ENCODE data around the gene LRP8. TPM values are rescaled to one million over a fixed set of nuclear protein-coding genes. Genes with fewer than 3 reads are reported as not detected.

Gene LRP8
- total and polyA plus RNA-seq, 2 donors (not counting 3 experiments of a cell fraction or from before 2014, with no cell fraction given), result 40.9 to 62.2 TPM

GRCh38 chr1:53265581-53265980, 62.3 kb downstream of the LRP8 start:
- FAIRE-seq, result no peak
- BruUV-seq (replicated peaks), result no TSS peak
- POLR2A ChIA-PET, result no interaction called here

More at GRCh38 chr1:53265581-53265980, 62.3 kb downstream of the LRP8 start:
- H3K9me3 ChIP-seq (replicated peaks; ENCODE audit: control insufficient read depth, insufficient read depth, low read length), result no peaks in the 10 kb centered on the region
- no peaks in the 10 kb centered on the region for H3K27me3 ChIP-seq (ENCODE audit: control insufficient read depth in 2 of 2, insufficient read depth in 2 of 2, low read length in 2 of 2)
- H3K9me1 ChIP-seq (replicated peaks; ENCODE audit: control insufficient read depth, extremely low read depth, insufficient read depth, low read length), result no peaks in the 10 kb centered on the region
- dilution Hi-C loops (cut with MboI; ENCODE audit: extremely low pct_ligation_motif_present, low sequenced_read_pairs) (no loop called here), intact Hi-C loops (cut with micrococcal nuclease) (no loop called here)
- H4K20me1 ChIP-seq (replicated peaks; ENCODE audit: control insufficient read depth, extremely low read depth, insufficient read depth, low read length), result no peaks in the 10 kb centered on the region
- H3K4me2 ChIP-seq (ENCODE audit: insufficient read depth, low read length), result no peak overlapping the region
- no peak overlapping the region for H3K9ac ChIP-seq (replicated peaks; ENCODE audit: extremely low read depth, insufficient read depth, low read length)
- CTCF ChIA-PET, result interaction anchor here (1.2 kb wide), 2 partner anchors 13 to 128 kb away, joined by 3 to 5 read pairs; no protein-coding TSS in a partner anchor
- no peak overlapping the region for H3K4me3 ChIP-seq (replicated peaks in 1 of 3; ENCODE audit: insufficient read depth in 1 of 3, low read depth in 1 of 3, low read length in 3 of 3)
- H3K36me3 ChIP-seq (ENCODE audit: control insufficient read depth in 2 of 2, extremely low read depth in 1 of 2, insufficient read depth in 2 of 2, low read length in 2 of 2), result peaks cover 16 to 17% of the 10 kb centered on the region in 2 experiments
- no peak overlapping the region for H3K27ac ChIP-seq (ENCODE audit: insufficient read depth, low read depth, low read length)
- no peak overlapping the region for H2AFZ ChIP-seq (ENCODE audit: low read depth, low read length)
- no peaks in the 10 kb centered on the region for H3K79me2 ChIP-seq (ENCODE audit: control insufficient read depth, insufficient read depth, low read length)
- no peak for TF ChIP-seq POLR2A (IDR thresholded peaks at IDR 0.05; ENCODE audit: low read depth, low read length)
- TF ChIP-seq EZH2 (IDR thresholded peaks at IDR 0.05; ENCODE audit: borderline replicate concordance, low read depth, low read length, severe bottlenecking), result no peak
- no peak for TF ChIP-seq CTCF (IDR thresholded peaks at IDR 0.05; ENCODE audit: extremely low read depth in 1 of 2, insufficient read depth in 1 of 2, low read depth in 1 of 2, low read length in 2 of 2)
- no peak for TF ChIP-seq FOS (IDR thresholded peaks at IDR 0.05; ENCODE audit: borderline replicate concordance, insufficient read depth, low read length)
- TF ChIP-seq MYC (IDR thresholded peaks at IDR 0.05; ENCODE audit: low read depth, low read length), result no peak
- TF ChIP-seq GATA2 (IDR thresholded peaks at IDR 0.05; ENCODE audit: insufficient read depth, insufficient read length, low read depth, low read length), result no peak
- TF ChIP-seq POLR2AphosphoS5 (IDR thresholded peaks at IDR 0.05; ENCODE audit: insufficient read depth, low read depth, low read length), result no peak
- TF ChIP-seq JUN (IDR thresholded peaks at IDR 0.05; ENCODE audit: borderline replicate concordance, insufficient read depth, insufficient read length, low read depth), result no peak
- TF ChIP-seq MAX (IDR thresholded peaks at IDR 0.05; ENCODE audit: insufficient read depth, insufficient read length), result no peak
- H3K4me1 ChIP-seq (ENCODE audit: control insufficient read depth, extremely low read depth, insufficient read depth, low read length), result no peaks in the 10 kb centered on the region
- DNase-seq (ENCODE audit: low read depth, low spot score), result no peak
